Fibroblast of skin of left quadriceps (primary cell): Measurements from ENCODE around the gene RIC8A.
A peak's percentile ranks its signal among the peaks of the same experiment; 100 is the strongest.
"Not testable (repeated sequence)": the region's sequence is repeated elsewhere in the genome, so short reads cannot be mapped to it uniquely, and the experiment has no call there.

Experiments
- DNase-seq, 2 experiments: peaks; one replicate each; pipeline ENCODE4 v3.0.0-alpha.2; 2013; ENCODE audit warnings: low read depth in 2 of 2

RIC8A gene

DNA sequence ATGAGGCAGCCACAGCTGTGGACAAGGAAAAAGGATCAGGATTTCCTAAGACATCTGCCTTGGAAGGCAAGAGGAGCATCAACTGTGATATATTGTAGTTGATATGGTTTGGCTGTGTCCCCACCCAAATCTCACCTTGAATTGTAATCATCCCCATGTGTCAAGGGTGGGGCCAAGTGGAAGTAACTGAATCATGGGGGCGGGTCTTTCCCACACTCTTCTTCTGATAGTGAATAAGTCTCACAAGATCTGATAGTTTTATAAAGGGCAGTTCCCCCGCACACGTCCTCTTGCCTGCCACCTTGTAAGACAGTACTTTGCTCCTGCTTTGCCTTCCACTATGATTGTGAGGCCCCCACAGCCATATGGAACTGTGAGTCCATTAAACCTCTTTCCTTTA, 10.2 kb downstream of the RIC8A start:
- no peak for DNase-seq

DNA sequence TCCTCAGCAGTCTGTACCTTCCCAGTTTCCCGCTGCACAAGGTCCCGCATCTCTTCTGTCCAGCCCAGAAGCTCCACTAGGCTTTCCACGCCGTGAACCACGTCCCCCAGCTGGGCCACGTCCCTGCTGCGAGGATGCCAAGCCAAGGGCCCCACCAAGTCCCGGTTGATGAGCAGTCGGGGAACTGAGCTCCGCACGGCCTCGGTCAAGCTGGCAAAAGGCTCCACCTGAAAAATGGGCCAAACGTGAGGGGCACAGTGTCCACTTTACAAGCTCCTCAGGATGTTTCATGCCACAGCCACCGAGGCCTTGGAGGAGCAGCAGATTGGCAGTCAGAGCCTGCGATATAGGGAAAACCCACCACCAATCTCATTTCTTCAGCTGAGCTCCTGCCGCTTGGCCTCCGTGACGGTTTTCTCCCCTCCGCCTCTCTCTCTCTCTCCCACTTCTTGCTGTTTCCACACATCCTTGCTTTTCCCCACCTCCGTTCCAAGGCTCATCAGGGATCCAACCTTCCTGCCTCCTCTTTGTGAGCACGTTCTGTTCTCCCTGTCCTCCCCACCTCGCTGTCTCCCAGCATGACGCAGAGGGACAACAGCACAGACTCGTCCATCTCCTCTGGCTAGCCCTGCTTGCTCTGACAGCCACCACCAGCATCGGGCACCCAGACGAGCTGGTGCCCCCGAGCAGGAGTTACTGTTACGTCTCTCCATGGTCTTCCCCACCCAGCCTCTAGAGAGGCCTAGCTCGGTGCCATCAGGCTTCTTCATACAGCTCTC, 11.5 kb downstream of the RIC8A start:
- DNase-seq, result no peak

DNA sequence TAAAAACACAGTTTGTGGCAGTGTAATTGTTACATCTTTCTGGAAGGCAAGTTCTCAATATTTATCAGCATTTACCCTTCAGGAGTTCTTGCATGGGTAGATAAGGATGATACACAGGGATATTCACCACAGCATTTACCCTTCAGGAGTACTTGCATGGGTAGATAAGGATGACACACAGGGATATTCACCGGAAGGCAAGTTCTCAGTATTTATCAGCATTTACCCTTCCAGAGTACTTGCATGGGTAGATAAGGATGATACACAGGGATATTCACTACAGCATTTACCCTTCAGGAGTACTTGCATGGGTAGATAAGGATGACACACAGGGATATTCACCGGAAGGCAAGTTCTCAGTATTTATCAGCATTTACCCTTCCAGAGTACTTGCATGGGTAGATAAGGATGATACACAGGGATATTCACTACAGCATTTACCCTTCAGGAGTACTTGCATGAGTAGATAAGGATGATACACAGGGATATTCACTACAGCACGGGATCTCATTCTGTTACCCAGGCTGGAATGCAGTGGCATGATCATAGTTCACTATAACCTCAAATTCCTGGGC, 13.2 kb downstream of the RIC8A start:
- DNase-seq, result not testable (repeated sequence)

DNA sequence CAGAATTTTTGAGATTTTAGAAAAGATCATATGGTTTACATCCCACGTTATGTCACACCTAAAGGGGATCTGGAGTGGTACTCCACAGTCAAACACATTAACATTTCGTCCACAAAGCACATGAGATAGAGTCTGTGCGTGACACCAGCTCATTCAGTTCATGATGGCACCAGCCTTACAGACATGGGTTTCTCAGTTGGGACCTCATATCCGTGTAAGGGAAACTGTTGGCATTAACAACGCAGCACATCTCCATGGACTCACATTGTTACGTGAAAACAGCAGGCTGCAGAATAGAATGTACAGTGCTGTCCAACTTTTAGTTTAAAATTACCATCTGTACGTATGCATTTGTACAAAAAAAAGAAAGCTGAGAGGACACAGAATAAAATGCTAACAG, 14.0 kb downstream of the RIC8A start:
- no peak for DNase-seq

DNA sequence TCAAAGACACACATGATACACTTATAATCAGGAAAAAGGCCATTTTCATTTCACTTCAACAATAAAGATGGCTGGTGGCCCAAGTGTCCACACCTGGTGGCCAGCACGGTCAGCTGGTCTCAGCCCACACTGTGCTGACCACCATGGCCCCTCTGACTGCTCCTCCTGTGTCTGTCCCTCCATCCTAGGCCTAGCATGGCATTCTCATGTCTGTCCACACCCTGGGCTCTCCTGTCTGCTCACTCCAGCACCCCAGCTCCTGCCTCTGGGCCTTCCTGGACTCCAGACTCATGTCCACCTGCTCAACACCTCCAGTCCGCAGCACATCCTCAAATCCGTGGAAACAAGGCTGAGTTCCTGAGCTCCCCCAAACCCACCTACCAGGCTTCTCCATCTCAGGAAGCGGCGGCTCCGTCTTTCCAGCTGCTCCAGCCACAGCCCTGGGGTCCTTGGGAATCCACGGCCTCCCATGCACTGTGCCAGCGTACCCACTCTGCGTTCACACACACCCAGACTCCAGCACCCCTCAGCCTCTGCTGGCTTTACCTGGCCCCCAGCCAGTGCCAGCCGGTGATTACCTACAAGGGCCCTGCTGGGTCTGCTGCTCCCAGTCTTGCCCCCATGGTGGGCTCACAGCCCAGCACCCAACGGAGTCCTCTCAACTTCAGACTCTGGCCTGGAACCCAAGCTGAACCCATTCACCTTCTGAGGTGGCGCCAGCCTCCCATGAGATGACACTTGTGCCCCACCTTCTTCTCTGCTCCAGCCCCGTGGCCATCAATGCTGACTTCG, 14.7 kb downstream of the RIC8A start:
- DNase-seq, result no peak

DNA sequence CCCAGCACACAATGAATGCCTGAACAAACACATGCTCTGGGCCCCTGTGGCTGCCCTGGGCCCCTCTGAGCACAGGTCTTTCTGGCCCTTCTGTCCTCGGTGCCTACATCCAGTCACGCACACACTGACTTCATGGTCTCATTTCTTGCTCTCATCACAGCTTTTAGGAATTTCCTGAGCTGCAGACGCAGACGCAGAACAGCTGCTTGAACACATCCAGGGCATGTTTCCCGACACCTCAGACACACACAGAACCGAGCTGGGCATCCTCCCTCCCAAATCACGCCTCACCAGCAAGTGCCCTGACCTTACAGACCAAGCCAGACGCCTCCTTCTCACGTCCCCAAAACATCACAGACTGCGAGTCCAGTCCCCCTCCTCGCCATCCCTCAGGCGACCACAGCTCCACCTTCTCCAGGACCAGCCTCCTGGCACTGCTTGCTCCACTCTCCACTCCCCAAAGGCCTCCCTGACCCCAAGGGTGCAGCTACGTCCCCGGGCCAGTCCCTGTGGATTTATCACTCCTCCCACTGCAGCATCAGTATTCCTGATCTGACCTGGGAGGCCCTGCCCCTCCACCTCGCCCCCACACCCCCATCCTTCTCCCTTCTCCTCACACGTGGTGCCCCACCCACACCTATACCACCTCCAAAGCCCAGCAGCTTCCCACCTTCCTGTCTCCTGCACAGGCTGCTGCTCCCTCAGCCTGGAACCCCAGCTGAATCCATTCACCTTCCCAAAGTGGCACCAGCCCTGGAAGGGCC, 15.7 kb downstream of the RIC8A start:
- DNase-seq, result no peak

DNA sequence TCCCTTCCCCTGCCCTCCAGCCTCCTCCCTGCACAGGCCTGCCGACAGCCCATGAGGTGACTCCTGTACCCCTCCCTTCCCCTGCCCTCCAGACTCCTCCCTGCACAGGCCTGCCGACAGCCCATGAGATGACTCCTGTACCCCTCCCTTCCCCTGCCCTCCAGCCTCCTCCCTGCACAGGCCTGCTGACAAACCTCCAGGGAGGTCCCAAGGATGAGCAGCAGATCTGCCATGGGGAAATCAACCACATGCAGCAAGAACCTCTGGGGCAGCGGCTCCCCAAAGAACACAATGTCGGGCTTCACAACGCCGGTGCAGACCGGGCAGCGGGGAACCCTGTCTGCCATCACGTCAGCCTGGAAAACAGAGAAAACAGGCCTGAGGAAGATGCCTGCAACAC, 16.4 kb downstream of the RIC8A start:
- no peak for DNase-seq

DNA sequence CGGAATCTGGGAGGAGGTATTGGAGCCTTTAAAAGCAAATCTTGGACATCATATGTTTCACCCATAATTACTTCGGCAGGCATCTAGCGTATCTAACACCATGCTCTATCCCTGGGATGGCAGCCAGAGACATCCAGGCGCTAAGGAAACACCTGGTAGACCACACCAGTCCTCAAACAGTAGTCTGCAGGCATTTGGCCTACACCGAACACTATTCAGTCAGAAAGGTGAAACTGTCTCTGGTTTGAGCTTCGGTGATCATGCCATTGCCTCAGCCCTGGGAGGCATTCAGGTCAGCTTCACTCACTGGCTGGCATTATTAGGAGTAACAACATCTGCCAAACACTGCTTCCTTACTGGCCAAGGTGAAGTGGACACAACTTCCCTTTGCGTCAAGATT, 16.9 kb downstream of the RIC8A start:
- no peak for DNase-seq

DNA sequence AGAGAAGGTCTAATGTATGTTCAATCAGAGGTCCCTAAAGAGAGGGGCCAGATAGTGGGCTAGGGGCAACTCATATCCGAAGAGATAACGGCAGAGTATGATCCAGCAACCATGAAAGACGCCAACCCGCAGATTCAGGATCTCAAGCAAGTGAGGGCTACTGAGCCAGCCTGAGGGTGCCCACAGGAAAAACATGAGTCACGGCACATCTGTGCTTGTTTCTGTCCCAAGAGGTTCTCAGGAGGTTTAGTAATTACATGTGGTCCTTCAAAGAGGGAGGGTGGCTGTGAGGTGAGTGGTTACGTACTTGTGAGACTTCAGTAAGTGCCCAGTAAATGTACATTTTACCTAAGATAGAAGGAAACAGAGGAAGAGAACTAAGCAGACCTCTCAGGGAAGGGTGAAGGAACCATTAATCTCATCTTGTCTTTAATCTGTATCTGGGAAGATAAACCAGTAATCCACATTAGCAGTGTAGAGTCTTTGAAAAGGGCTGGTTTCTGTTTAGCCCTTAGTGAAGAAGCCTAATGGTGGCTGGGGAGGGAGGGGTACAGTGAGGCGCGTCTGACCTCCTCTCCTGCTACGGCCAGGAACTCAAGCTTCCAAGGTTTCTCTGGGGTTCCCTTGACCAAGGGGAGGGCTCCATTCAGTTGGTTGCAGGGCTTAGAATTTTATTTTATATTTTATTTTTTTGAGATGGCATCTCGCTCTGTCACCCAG, 18.4 kb downstream of the RIC8A start:
- DNase-seq, result no peak

DNA sequence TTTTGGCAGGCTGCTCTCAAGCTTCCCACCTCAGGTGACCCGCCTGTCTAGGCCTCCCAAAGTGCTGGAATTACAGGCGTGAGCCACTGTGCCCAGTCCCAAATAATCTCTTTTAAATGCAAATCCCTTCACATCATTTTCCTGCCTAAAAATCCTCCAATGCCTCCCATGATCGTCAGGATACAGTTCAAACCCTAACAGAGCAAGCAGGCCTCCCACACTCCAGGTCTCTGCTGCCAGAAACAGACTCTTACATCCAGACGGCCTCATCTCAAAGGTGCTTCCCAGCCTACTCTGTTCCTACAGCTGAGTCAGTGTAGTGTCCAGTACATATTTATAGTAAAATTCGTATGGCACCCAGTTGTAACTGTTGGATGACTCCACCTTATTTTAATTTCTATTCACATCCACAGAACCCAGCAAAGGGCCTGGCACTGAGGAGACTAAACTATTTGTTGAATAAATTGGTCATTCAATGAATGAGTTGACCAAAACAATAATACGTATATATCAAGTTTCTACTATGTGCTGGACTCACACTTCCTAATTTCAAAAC, 20.4 kb downstream of the RIC8A start:
- no peak for DNase-seq

DNA sequence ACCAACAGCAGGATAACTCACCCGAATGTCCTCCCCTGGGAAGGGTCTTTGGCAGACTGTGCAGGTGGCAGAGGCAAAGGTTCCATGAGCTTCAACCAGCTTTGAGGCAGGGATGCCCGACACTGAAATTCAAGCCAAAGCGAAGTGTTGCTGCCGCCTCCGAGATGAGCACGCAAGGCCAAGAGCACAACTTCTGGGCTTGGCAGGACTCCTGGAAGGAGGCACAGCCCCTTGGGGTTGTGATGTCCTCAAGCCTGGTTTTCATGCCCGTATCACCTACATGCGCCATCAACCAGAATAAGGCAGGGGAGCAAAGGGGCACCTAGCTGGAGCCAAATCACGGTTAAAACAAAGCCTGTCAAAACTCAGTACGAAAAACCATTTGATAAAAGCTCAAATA, 22.9 kb downstream of the RIC8A start:
- no peak for DNase-seq

DNA sequence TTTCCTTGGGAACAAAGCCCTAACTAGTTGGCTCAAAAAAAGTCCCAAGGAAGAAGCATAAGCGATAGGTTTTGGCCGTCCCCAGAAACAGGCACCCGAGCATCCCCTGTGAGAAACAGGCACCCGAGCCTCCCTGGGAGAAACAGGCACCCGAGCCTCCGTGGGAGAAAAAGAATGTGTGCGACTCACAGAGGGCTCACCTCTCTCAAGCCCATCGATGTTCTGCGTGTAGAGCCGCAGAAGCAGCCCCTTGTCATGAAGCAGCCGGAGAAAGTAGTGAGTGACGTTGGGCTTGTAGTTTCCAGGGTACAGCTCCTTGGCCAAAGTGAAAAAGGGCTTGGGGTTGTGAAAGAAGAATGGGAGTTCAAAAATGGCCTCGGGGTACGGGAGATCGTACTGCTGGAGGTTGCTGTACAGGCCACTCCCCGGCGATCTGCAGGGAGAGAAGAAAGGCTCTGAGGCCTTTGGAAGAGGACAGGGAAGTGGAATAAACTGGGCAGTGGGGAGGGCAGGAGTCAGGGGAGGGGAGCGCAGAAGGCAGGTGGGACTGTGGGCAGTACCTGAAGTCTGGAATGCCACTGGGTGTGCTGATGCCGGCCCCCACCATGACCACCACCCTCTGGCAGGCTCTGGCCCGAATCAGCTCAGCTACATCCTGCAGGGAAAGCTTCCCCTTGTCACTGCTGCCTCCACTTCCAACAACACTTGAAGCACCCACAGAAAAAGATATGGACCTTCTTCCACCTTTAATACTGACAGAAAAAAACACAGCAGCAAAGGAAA, 25.5 kb downstream of the RIC8A start:
- DNase-seq, result no peak

DNA sequence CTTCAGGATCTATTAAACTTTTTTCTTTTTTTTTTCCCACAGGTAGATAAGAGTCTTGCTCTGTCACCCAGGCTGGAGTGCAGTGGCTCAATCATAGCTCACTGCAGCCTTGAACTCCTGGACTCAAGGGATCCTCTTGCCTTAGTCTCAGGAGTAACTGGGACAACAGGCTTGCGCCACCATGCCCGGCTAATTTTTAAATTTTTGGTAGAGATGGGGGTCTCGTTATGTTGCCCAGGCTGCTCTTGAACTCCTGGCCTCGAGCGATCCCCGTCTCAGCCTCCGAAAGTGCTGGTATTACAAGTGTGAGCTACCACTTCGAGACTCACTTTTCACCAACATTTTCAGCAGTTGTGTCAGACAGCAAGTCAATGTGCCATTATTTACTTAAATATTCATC, 27.7 kb downstream of the RIC8A start:
- DNase-seq, result no peak

DNA sequence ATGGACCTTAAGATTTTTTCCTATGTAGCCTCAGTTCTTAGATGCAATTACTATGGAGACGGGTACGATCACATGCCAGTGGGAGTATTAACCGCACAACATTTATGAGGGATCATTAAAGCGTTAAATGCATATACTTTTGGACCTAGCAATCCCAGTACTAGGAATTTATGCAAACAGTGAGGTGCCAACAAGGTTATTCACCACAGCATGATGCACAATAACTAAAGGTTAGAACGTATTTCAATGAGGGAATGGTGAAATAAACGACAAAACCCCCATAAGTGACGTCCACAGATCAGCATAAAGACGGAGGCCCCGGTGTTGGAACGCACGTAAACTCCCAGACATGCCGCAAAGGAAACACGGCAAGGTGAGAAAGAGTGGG, 28.1 kb downstream of the RIC8A start:
- DNase-seq, result no peak

DNA sequence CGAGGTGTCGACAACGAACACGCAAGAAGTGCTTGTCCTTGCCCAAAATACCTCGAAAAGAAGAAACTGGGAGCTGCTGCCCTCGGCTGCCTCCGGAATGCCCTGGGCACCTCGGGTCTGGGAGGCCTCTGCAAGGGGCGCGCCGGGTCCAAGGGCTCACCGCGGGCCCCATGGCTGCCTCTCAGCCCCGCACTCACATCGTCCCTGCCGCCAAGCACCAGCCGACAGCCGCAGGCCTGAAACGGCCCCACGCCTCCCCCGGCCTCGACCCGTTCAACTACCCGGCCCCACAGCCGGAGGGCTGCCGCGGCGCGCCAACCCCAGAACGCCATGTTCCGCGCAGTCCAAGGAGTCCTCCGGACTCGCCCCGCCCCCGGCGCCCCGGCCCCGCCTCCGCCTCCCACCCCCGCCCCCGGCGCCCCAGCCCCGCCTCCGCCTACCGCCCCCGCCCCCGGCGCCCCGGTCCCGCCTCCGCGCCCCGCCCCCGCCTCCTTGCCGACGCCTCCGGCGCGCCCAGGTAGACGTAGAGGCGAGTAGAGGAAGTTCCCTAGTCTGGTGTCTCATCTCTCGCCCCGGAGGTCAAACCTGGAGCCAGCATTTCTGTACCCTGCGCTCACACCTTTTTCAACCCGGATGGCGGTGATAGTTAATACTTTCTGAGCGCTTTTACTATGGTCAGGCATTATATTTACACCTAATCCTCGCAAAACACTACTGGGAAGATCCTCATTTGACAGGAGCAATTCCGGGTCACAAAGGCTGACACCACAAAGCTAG, 28.7 kb downstream of the RIC8A start, which contains the start of gene SIRT3:
Gene SIRT3 (minus strand): TSS at position 346 of the 777 bp plus-strand sequence. CDS start 14 bp downstream, at position 332.
- DNase-seq, result peak; percentile 49 to 64

DNA sequence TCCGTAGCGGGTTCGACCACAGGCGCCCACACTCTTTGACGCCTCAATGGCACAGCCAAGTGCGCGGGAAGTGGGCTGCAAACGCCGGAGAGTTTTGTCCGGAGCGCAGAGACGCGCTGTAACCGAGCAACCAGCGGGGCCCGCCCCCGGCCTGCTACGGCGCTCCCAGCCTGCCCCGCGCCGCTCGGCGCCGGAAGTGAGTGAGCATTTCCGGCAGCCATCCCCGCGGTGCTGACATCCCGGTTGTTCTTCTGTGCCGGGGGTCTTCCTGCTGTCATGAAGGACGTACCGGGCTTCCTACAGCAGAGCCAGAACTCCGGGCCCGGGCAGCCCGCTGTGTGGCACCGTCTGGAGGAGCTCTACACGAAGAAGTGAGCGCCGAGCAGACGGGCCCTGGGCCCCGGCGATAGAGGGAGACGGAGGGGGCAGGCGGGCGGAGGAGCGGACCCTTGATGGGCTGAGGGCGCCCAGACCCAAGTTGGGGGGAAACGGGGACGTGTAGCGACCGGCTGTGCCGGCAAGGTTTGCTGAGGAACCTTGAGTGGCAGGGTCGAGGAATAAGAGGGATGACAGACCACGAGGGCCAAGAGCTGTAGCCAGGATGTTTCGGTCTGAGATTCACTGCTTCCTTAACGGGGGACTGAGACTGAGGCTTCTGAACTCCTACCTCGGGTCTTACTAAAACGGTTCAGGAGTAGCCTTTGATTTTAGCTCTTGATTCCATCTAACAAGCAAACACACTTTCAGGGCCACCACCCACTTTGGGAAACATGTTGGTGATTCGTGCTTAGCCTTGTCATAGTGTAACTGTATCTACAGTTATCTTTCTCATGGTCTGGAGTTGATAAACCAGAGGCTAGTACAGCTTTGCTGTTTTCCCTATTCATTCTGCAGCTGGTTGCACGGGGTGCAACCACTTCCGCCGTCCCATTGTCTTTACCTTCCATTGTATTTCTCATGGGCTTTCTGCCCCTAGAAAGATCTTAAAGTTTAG, 29.6 kb downstream of the RIC8A start, which contains the start of gene PSMD13:
Gene PSMD13 (plus strand): TSS at position 203 of the 994 bp plus-strand sequence. CDS start 74 bp downstream, at position 277.
- peak; percentile 51 for DNase-seq

DNA sequence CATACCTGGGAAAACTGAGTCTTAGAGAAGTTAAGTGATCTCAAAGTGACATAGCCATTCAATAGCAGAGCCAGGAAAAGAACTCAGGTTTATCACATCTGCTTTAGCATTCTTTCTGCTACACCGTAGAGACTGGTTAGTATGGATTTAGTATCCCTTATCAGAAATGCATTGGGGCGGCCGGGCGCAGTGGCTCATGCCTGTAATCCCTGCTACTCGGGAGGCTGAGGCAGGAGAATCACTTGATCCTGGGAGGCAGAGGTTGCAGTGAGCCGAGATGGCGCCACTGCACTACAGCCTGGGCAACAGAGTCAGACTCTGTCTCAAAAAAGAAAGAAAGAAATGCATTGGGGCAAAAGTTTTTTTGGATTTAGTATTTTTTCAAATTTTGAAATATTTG, 30.8 kb downstream of the RIC8A start:
- DNase-seq, result not testable (repeated sequence)

DNA sequence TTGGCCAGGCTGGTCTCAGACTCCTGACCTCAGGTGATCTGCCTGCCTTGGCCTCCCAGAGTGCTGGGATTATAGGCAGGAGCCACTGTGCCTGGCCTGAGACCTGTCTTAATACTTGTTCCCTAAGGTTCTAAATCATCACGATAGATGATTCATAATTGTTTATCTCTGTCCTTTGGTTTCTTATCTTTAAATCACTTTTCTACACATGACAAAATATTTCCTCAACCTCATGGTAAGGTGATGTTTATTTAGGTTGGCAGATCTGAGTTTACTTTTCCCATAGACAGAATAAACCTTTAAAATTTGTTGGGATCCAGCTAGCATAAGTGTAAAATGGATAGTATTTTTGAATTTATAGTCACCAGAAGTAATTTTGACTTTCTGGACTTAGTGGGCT, 32.8 kb downstream of the RIC8A start:
- no peak for DNase-seq
